ENCODE results near the gene PRCC.

The PRCC gene

GRCh38 chr1:156816561-156817328 is 49.4 kb downstream of the PRCC start, which contains the start of gene SH2D2A:
Gene SH2D2A, minus strand, starts transcription at chr1:156816848. Its CDS starts 140 bp downstream, at chr1:156816708.
- DNase-seq: no peak

GRCh38 chr1:156821801-156822200 is 54.5 kb downstream of the PRCC start:
- DNase-seq: no peak

- no peak for DNase-seq
Observed at GRCh38 chr1:156822680-156823079, 55.3 kb downstream of the PRCC start.

- DNase-seq: no peak
Observed at GRCh38 chr1:156823210-156823790, 56.0 kb downstream of the PRCC start.

GRCh38 chr1:156826630-156827029 is 59.3 kb downstream of the PRCC start:
- DNase-seq: no peak

- DNase-seq: no peak
Observed at GRCh38 chr1:156828400-156829124, 61.2 kb downstream of the PRCC start.

- DNase-seq: no peak
Observed at GRCh38 chr1:156832434-156832833, 65.1 kb downstream of the PRCC start.

GRCh38 chr1:156833603-156834002 is 66.3 kb downstream of the PRCC start:
- DNase-seq: peak in 1 of 2 experiments; percentile 17

- DNase-seq: no peak
Observed at GRCh38 chr1:156834322-156834721, 67.0 kb downstream of the PRCC start.

- DNase-seq: no peak
Observed at GRCh38 chr1:156836041-156836654, 68.8 kb downstream of the PRCC start.

GRCh38 chr1:156836892-156837291 is 69.6 kb downstream of the PRCC start:
- no peak for DNase-seq

- peak in 1 of 2 experiments; percentile 41 for DNase-seq
Observed at GRCh38 chr1:156838972-156839371, 71.6 kb downstream of the PRCC start.

- no peak for DNase-seq
Observed at GRCh38 chr1:156839426-156840109, 72.2 kb downstream of the PRCC start.

GRCh38 chr1:156840186-156840897 is 73.0 kb downstream of the PRCC start:
- no peak for DNase-seq

- no peak for DNase-seq
Observed at GRCh38 chr1:156840898-156841279, 73.6 kb downstream of the PRCC start.

- DNase-seq: no peak
Observed at GRCh38 chr1:156841295-156841855, 74.0 kb downstream of the PRCC start.

- DNase-seq: peak in 1 of 2 experiments; percentile 16
Observed at GRCh38 chr1:156842618-156843300, 75.4 kb downstream of the PRCC start.

- no peak for DNase-seq
Observed at GRCh38 chr1:156844102-156844501, 76.8 kb downstream of the PRCC start.

GRCh38 chr1:156844638-156845037 is 77.3 kb downstream of the PRCC start:
- no peak for DNase-seq

GRCh38 chr1:156845055-156845952 is 78.0 kb downstream of the PRCC start:
- DNase-seq: no peak
